ENCODE data around the gene SFXN1.
A peak's percentile ranks its signal among the peaks of the same experiment; 100 is the strongest.

Gene SFXN1

DNA sequence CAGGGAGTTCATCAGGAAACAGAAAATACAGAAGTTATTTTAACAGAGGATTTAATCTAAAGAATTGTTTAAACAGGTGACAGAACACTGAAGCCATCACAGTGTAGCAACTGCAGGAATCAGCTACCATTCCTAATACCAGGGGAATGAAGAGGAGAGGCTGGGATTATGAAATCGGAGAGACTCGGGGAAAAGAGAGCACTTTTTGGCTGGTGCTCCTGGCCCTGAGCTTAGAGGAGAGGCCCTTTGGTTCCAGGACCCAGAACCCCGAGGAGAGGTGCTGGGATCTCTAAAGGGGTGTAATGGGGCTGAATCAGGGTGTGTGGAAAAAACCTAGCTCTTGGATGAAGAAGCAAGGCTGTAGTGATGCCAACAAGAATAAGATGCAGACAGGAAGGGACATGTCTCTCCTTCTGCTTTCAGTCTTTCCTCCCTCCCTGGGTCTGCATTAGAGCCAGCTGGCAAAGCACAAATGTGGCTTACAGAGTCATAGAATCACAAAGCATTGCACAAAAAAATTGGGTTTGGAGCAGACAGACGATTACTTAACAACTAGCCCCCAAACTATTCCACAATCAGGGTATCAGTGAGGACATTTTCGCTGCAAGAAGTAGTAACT is 11.6 kb upstream of the SFXN1 start:
- DNase-seq: peak in 1 of 2 experiments; percentile 37

DNA sequence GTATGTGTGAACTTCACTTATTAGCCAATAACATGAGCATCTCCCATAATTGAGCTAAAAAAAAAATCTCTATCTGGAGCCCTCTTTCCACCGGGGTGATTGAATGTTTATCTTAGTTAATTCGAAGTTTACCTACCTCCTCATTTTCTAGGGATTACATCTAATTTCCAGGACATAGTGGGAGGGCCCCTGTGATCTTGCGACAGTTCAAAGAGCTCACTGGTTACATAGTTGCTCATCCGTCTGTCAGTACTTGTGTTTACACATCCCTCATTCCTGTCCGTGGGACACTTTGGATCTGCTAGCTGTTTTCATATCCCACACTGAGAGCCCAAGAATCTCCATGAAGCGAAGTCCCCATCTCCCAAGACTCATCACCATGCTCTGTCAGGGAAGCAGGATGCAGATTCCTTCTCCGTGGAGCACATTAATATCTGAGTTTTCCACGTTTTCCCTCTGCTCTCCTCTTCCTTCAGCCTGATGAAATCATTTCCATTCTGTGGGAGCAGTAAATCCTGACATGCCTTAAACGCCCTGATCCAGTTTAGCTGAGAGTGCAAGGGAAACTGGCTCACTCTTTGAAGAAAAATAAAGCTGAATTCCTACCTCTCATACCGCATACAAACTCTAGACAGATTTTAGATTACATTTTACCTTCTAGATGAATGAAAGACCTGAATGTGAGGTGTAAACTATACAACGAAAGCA is 10.2 kb upstream of the SFXN1 start:
- no peak for DNase-seq

DNA sequence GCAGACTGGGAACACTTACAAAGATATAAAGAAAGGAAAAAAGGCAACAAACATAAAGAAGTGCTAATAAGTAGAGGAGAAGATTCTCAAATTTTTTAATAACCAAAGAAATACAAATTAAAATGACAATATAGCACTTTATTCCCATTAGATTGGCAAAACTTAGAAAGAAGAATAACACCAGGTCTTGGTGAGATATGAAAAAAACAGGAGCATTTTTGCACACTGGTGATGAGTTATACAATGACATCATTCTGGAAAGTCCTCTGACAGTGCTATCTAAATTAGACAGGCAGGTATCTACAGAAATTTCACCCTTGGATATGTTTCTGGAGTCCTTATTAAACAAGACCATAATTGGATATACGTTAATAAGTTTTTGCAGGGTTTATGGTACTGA is 9.5 kb upstream of the SFXN1 start:
- DNase-seq: no peak

DNA sequence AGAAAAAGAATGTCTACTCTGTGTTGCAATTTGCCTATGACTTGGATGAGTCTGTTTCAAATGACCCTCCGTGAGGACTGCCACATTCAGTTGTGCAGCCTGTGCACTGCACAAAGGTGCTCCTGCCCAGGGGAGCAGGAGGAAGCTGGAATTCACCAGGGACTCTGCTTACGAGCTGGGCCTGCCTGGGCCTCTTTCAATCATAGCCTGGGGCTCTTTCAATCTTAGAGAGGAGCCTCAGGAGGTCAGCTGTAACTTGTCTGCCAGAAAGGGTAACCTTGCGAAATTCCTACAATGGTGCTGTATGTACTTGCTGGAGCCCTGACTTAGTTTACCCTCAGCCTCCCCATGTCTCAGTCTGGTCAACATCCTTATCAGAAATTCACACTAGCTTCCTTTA is 8.4 kb upstream of the SFXN1 start:
- DNase-seq: no peak

DNA sequence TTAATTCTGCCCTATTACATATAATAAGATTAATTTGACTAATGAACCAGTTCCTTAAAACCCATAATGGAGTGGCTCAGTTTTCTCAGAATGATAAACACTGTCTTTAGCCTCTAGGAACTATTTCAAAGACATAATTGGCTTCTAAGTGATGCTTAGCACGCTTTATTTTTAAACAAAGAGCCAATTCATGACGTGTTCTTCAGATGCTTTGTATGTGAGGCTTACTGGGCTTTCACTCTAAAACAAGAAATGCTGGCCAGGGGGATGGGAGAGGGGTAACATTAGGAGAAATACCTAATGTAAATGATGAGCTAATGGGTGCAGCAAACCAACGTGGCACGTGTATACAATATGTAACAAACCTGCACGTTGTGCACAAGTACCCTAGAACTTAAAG is 7.6 kb upstream of the SFXN1 start:
- no peak for DNase-seq

DNA sequence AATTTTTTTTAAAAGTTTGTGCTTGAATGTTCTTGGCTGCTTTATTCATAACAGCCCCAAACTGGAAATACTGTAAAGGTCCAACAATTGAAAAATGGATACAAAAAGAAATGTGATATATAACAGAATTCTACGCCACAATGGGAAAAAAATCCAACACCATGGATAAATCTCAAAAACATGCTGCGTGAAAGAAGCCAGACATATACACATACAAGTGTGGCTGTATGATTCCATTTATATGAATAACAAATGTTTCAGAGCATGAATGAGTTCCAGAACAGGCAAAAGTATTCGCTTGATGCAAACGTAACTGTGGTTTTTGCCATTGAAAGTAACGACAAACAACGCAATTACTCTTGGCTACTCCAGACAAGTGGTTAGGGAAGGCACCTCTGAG is 7.2 kb upstream of the SFXN1 start:
- DNase-seq: no peak

DNA sequence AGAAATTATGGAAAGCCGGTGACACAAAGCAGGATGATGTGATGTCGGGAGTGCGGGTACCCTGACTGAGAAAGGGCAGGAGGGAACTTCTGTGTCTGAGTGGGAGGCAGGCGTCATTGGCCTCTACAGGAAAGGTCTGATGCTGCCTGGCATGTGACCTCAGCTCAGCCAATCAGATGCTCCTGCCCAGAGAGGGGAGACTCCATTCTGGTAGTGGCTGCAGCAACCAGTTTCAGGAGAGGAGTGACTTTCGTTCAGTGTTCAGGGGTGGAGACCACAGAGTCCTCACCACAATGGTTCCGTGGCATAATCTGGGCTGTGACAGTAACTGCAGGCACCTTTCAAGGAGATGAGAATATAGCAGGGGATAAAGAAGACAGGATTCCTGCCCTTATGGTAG is 6.7 kb upstream of the SFXN1 start:
- no peak for DNase-seq

DNA sequence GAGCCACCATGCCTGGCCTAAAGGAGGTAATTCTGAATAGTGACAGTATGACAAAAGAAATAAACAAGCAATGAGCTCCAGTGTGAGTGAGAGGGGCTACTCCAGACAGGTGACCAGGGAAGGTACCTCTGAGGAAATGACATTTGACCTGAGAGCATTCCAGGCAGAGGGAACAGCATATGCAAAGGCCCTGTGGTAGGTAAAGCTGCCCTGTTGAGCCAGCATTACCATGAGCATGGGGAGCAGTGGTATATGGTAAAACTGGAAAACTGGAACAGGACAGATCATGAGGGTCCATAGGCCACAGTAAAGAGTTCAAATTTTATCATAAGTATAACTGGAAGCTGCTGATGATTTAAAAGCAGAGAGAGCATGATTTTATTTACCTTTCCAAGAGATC is 6.0 kb upstream of the SFXN1 start:
- DNase-seq: no peak

DNA sequence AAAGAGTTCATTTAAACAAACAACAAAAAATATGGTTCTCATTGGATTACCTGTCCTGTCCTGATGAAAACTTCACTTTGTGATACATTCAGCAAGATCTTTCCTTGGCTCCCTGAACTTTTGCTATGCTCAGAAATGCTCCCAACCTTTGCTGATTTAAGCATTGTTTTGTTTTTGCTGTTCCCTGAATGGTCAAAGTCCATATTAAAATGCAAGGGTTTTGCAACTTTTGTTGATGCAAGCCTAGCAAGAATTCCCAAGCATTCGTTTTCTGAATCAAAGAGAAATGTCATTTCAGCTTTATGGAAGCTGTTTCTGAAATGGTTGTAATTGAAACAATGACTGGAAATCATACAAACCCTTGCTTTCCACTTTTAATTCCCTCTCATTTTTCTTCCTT is 3.1 kb upstream of the SFXN1 start:
- DNase-seq: no peak

DNA sequence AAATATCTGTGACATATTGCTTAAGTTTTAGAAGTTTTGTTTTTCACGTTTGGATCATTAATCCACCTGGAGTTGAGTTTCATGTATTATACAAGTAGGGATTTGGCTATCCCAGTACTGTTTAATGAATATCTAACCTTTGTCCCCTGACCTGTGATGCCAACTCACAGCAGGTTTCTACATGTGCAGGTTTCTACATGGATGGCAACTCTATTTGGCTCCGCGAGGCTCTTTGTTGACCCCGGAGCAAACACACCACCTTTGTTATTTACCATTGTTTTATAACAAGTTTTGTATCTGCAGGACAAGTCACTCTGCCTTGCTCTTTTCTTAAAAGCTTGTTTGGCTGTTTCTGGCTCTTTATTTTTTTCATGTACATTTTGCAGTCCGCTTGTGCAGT is 920 bp upstream of the SFXN1 start:
- no peak for DNase-seq

DNA sequence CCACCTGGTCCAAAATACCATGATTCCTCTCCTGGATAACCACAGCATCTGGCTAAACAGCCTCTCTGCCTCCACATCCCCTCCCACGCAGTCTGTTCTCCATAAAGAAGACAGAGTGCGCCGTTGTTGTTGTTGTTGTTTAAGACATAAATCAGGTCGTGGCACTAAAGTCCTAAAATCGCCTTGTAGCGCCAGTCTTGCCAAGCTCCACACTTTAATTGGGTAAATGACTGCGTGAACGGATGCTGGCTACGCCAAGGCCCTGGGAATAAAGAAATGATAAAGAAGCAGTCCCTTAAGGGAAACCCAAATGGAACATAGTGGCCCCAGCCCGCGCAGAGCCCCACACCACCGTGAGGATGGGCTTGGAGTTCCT is 364 bp upstream of the SFXN1 start:
- no peak for DNase-seq

DNA sequence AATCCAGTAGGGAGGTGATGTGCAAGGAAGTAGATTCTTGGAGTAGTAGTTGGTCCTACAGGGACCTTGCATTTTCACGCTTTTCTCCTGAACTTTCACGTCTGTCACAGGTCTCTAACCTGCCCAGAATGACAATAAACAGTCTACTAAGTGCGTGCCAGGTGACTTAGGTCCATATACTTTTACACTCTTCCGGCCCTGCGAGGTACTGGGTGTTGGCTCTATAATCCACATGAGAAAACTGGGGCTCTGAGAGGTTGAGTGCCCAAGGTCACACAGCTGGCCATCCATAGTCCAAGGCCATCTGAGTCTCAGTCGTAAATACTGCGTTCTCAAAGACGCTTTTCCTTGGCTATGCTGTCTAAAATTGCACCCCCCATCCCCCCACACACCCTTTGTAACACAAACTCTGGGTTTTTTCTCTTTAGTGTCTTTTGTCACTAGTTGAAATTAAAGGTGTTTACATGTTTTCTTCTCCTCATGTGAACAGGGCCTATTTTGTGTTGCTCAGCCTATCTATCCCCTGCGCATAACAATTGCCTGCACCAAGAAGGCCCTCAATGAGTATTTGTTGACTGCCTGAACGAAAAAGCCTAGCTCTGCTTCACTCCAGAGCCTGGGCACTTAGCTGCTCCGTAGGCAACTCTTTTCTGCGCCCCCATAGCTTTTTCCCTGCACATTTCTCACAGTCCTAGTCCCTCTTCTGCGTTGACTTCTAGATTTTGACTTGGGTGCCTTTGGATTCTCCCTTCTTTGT is 943 bp downstream of the SFXN1 start:
- DNase-seq: no peak

DNA sequence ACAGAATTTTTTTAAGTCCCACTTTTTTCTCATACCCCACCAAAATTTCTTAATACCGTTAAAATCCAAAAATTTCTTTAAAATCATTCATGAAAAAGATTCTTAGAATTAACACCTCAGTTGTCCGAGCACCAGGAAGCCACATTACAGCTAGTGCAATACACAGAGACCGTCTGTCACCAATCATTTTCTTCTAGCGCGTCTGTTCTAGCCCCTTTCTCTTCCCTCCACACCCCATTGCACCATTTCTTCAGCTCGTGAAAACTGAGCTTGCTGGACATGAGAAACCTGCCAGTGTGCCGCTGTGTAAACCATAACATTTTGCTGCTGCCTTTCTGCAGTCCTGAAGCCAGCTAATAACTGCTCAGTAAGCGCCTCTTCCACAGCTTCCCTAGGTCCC is 5.0 kb downstream of the SFXN1 start:
- no peak for DNase-seq

DNA sequence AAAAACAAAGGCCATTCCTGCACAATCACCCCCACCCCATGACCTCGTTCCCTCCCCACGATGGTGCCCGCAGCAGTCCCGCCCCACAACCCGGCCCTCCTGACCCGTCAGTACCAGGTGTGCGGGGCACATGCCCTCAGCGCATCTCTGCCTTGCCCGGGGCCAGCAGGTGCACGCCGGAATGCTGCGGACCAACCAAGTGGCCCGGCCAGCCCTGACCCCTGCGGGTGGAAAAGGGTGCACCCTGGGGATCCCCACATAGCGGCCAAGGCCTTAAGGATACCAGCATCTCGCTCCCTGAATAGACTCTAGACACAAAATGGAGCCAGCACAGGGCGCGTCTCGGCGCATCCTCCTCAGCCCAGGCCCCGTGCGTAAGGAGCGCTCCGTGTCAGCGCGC is 6.0 kb downstream of the SFXN1 start:
- DNase-seq: no peak

DNA sequence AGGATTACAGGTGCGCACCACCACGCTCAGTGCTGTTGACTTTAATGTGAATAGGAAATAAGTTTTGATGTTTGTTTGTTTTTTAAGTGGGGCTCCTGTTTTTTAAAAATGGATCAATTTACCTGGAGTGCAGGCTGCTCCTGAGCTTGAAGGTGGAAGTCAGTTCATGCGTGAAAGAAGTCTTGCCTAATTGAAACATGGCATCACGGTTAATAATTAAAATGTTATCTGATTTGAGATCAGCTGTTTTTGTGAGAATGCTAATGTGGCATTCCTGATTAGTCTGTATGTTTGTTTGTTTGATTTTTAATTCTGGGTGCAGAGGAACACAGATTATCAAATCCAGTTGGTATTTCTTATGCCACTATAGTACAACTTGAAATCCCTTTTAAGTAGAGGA is 6.5 kb downstream of the SFXN1 start:
- DNase-seq: no peak

DNA sequence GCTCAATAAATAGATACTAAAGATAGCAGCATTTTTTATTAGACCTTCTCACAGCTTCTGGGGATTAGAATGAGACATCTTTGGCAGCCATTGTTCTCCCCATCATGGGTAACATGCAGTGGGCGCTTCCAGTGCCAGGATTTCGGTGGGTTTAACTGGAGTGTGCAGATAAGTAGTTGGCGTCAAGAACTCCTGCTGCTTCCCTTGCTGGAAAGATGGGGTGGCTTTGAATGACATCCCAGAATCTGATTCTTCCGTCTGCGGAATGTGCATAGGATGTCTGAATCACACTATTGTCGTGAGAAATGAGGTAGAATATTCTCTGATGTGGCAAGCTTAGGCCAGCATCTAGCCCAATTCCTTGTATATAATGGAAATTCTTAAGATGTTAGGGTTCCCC is 7.3 kb downstream of the SFXN1 start:
- no peak for DNase-seq

DNA sequence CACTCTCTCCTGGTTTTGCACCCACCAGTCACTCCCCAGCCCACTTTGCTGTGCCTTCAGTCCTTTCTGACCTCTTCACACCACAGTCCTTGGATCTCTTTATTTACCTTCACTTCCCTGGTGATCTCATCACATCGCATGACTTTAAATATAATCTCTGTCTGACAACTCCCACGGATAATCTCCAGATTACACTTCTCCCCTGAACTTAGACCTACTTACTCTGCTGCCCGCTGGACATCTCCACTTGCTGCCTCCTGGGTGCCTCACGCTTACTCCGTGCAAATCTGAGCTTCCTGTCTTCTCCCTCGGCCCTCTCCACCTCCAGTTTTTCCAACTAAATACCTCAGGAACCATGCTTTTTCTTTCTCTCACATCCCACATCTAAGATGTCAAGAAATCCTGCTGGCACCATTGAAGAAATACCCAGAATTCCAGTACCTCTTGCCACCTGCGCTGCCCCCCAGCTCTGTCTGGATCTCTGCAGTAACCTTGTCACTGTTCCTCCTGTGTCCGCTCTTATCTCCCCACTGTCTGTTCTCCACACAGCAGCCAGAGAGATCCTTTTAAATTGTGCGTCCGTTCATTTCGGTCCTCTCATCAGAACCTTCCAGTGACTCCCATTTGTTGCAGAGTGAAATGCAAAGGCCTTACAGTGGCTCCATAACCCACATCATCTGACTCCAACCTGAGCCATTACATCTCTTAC is 9.3 kb downstream of the SFXN1 start:
- no peak for DNase-seq

DNA sequence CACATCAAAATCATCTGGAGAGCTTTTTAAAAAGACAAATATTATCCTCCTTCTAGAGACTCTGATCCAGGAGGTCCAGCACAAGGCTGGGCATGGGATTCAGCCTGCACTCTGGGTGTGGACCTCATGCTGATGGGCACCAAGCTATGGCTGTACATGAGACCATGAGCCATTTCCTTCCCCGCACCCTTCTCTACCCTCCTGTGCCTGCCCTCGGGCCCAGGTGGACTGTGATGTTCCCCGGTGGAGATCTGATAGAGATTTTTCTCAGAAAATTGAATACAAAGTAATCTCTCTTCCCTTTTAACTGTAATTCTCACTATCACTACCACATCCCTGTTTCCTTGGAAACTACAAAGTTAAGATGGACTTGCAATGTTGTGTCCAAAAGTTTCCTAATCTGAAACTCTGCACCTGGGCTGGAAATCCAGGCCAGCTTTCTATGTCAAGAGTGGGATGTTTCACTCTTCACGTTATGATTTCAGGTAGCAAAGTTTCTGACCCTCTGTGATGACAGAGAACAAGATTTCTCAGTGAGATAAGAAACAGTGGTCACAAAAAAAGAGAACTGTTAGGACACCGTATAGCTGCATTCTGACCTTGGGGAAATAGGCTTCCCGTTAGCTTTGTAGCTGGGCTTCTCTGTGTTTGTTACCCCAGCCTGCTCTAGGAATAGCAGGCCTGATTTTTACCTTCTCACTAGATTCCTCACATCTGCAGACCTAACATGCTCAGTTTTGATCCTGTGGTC is 11.5 kb downstream of the SFXN1 start:
- DNase-seq: no peak

DNA sequence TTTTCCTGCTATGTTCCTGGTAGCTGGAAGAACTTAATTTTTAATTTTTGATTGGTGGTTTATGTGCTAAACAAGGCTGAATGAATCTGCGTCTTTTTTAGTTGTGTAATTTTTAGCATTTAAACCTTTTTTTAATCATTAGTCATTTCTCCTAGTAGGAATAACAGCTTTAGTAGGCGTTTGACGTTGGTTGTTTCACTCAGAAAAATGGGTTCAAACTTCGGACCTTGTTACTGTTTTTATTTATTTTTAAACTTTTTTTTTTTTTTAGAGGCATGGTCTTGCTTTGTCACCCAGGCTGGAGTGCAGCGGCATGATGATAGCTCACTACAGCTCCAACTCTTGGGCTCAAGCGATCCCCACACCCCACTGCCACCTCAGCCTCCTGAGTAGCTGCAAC is 12.9 kb downstream of the SFXN1 start:
- no peak for DNase-seq

DNA sequence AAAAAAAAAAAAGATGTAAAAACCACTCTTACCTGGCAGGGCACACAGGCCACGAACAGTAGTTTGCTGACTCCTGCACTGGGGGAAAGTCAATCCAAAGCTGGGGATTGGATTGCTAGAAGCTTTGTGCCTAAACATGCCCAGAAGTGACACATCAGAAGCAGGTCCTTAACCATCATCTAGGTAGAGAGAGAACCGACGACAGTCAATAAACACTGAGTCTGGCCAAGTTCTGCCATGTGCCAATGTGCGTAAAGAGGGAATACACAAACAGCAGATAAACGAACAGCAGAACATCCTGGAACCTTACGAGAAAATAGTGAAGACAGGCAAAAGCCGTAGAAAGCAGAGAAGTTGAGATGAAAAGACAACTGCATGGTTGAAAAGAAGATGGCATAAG is 14.9 kb downstream of the SFXN1 start:
- no peak for DNase-seq

DNA sequence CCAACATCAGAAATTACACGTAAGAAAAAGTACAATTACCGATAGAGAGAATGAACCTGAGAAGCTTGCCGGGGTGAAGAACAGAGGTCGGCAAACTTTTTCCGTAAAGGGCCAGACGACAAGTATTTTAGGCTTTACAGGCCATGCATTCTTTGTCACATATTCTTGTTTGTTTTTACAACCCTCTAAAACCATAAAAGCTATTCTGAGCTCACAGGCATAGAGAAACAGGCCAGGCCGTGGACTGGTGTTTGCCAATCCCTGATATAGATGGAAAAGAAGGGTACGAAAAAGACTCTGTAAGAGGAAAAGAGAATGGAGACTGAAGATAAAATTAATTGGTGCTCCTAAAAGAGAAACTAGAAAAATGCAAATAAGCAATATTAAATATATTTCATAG is 15.4 kb downstream of the SFXN1 start:
- DNase-seq: no peak

DNA sequence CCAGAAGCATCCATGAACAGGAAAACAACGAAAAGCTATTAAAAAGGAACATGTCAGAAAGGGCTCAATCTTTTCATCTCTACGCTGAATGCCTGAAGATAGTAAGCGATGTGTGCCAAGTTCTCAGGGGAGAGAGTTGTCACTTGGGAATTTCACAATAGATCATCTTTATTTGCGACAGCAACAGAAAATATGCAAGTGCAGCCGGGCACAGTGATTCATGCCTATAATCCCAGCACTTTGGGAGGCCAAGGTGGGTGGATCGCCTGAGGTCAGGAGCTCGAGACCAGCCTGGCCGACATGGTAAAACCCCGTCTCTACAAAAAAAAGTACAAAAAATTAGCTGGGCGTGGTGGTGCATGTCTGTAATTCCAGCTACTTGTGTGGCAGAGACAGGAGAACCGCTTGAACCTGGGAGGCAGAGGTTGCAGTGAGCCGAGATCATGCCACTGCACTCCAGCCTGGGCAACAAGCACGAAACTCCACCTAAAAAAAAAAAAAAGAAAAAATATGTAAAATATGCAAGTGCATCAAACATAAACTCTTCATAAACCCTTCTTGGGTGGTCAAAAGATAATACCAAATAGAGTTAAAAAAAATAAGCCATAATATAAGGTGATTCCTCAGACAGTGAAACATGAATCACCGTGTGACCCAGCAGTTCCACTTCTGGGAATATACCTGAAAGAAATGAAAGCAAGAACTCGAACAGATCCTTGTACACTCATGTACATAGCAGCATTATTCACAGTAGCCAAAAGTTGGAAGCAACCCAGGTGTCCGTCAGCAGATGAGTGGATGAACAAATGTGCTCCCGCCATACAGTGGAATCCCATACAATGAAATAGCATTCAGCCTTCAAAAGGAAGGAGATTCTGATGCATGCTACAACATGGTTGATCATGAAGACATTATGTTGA is 16.2 kb downstream of the SFXN1 start:
- no peak for DNase-seq
